ENCODE measurements around the gene ATRN.
"Not testable (repeated sequence)": the region's sequence is repeated elsewhere in the genome, so short reads cannot be mapped to it uniquely, and the experiment has no call there.

Gene ATRN

DNA sequence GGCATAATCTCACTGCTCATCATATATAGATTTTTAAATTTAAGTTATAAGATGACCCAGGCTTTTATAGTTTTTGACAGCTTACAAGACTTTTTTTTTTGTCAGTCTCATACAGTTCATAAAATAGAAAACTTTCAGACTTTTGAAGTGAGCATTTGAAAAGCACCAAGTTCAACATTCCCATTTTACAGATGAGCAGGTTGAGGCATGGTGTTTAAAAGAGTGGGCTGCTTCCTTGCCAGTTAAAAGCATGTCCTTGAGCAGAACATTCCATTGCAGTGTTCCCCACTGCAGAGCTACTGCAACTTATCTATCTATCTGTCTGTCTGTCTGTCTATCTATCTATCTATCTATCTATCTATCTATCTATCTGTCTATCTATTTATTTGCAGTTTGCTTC, 105.5 kb downstream of the ATRN start:
- H3K27ac ChIP-seq (ENCODE audit: low read length) = no peak overlapping the region

DNA sequence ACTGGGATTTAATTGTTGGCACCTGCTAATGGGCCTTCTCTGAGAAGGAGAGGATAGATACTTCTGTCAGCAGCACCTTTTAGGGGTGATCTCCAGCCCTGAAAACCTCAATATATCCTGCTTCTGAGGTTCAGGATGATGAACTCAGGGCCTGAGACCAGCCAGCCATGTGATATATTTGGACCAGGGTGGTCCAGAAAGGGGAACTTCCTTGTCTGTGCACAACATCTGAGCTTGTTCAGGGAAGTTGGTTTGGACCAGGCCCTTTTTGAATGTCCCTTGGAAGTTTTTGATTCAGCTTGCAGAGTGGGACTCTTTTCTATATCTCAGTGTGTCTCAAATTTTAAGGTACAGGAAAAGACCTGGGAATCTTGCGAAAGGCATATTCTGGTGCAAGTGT, 106.5 kb downstream of the ATRN start:
- H3K4me1 ChIP-seq (ENCODE audit: control insufficient read depth in 1 of 2, insufficient read depth in 2 of 2, low read length in 2 of 2) = peaks cover 0 to 5% of the 10 kb centered on the region in 2 donors
- no peaks in the 10 kb centered on the region for H3K27me3 ChIP-seq (ENCODE audit: low read depth, low read length)
- H3K36me3 ChIP-seq (ENCODE audit: control insufficient read depth in 1 of 2, insufficient read depth in 2 of 2, low read length in 2 of 2) = peaks cover 46 to 54% of the 10 kb centered on the region in 2 donors
- H3K9me3 ChIP-seq (ENCODE audit: control insufficient read depth in 1 of 2, low read length in 2 of 2) = no peaks in the 10 kb centered on the region
- H3K27ac ChIP-seq (ENCODE audit: low read length) = no peak overlapping the region
- no peak overlapping the region for H3K4me3 ChIP-seq (ENCODE audit: low read depth in 1 of 2, low read length in 2 of 2)

More for the DNA sequence above, 105.5 kb downstream of the ATRN start:
- H3K36me3 ChIP-seq (ENCODE audit: control insufficient read depth in 1 of 2, insufficient read depth in 2 of 2, low read length in 2 of 2) = peaks cover 41 to 50% of the 10 kb centered on the region in 2 donors
- H3K27me3 ChIP-seq (ENCODE audit: low read depth, low read length) = no peaks in the 10 kb centered on the region
- no peaks in the 10 kb centered on the region for H3K9me3 ChIP-seq (ENCODE audit: control insufficient read depth in 1 of 2, low read length in 2 of 2)
- H3K4me1 ChIP-seq (ENCODE audit: control insufficient read depth in 1 of 2, insufficient read depth in 2 of 2, low read length in 2 of 2) = peaks cover 0 to 5% of the 10 kb centered on the region in 2 donors
- H3K4me3 ChIP-seq (ENCODE audit: low read depth in 1 of 2, low read length in 2 of 2) = no peak overlapping the region

- no peak overlapping the region for H3K27ac ChIP-seq (ENCODE audit: low read length)
- peaks cover 0 to 5% of the 10 kb centered on the region in 2 donors for H3K4me1 ChIP-seq (ENCODE audit: control insufficient read depth in 1 of 2, insufficient read depth in 2 of 2, low read length in 2 of 2)
- H3K9me3 ChIP-seq (ENCODE audit: control insufficient read depth in 1 of 2, low read length in 2 of 2) = no peaks in the 10 kb centered on the region
- H3K27me3 ChIP-seq (ENCODE audit: low read depth, low read length) = no peaks in the 10 kb centered on the region
- peaks cover 61 to 66% of the 10 kb centered on the region in 2 donors for H3K36me3 ChIP-seq (ENCODE audit: control insufficient read depth in 1 of 2, insufficient read depth in 2 of 2, low read length in 2 of 2)
- H3K4me3 ChIP-seq (ENCODE audit: low read depth in 1 of 2, low read length in 2 of 2) = no peak overlapping the region
Measured at GRCh38 chr20:3580412-3580811, 109.6 kb downstream of the ATRN start.

DNA sequence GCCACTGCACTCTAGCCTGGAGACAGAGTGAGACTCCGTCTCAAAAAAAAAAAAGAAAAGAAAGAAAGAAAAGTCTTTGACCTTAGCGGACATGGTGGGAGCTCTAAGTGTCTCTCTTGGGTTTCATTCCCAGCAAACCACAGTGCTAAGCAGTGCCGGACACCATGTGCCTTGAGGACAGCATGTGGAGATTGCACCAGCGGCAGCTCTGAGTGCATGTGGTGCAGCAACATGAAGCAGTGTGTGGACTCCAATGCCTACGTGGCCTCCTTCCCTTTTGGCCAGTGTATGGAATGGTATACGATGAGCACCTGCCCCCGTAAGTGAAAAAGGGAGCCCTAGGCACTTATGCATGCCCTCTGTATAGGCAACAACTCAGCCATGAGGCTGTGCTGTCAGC, 112.9 kb downstream of the ATRN start:
- no peak overlapping the region for H3K27ac ChIP-seq (ENCODE audit: low read length)
- no peaks in the 10 kb centered on the region for H3K27me3 ChIP-seq (ENCODE audit: low read depth, low read length)
- no peak overlapping the region for H3K4me3 ChIP-seq (ENCODE audit: low read depth in 1 of 2, low read length in 2 of 2)
- peaks cover 41 to 62% of the 10 kb centered on the region in 2 donors for H3K36me3 ChIP-seq (ENCODE audit: control insufficient read depth in 1 of 2, insufficient read depth in 2 of 2, low read length in 2 of 2)
- no peaks in the 10 kb centered on the region for H3K9me3 ChIP-seq (ENCODE audit: control insufficient read depth in 1 of 2, low read length in 2 of 2)
- H3K4me1 ChIP-seq (ENCODE audit: control insufficient read depth in 1 of 2, insufficient read depth in 2 of 2, low read length in 2 of 2) = peaks cover 0 to 5% of the 10 kb centered on the region in 2 donors

GRCh38 chr20:3586093-3586492, 115.3 kb downstream of the ATRN start:
- peaks cover 41 to 57% of the 10 kb centered on the region in 2 donors for H3K36me3 ChIP-seq (ENCODE audit: control insufficient read depth in 1 of 2, insufficient read depth in 2 of 2, low read length in 2 of 2)
- no peaks in the 10 kb centered on the region for H3K27me3 ChIP-seq (ENCODE audit: low read depth, low read length)
- H3K27ac ChIP-seq (ENCODE audit: low read length) = no peak overlapping the region
- H3K9me3 ChIP-seq (ENCODE audit: control insufficient read depth in 1 of 2, low read length in 2 of 2) = no peaks in the 10 kb centered on the region
- H3K4me1 ChIP-seq (ENCODE audit: control insufficient read depth in 1 of 2, insufficient read depth in 2 of 2, low read length in 2 of 2) = no peaks in the 10 kb centered on the region
- no peak overlapping the region for H3K4me3 ChIP-seq (ENCODE audit: low read depth in 1 of 2, low read length in 2 of 2)

DNA sequence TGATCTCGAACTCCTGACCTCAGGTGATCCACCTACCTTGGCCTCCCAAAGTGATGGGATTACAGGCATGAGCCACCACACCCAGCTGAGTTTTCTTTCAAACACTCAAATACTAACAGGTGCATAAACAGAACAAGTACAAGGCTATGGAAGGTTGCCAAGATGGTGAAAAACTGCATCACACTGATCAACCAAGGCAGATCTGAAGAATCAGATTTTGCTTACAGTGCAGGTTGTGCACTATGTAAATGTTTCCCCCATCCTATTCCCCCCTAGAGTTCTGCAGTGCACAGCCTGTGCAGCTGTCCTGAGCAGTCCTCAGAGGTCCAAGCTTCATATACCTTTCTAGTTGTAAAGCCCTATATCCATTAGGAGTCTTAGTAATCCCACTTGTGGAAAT, 119.3 kb downstream of the ATRN start:
- Histone ChIP-seq H3K36me3 (ENCODE audit: control insufficient read depth in 1 of 2, insufficient read depth in 2 of 2, low read length in 2 of 2) (peaks cover 51 to 68% of the 10 kb centered on the region in 2 donors), H3K4me1 (ENCODE audit: control insufficient read depth in 1 of 2, insufficient read depth in 2 of 2, low read length in 2 of 2) (no peaks in the 10 kb centered on the region), H3K27me3 (ENCODE audit: low read depth, low read length) (no peaks in the 10 kb centered on the region), H3K4me3 (ENCODE audit: low read depth in 1 of 2, low read length in 2 of 2) (no peak overlapping the region), H3K27ac (ENCODE audit: low read length) (no peak overlapping the region), H3K9me3 (ENCODE audit: control insufficient read depth in 1 of 2, low read length in 2 of 2) (no peaks in the 10 kb centered on the region)

DNA sequence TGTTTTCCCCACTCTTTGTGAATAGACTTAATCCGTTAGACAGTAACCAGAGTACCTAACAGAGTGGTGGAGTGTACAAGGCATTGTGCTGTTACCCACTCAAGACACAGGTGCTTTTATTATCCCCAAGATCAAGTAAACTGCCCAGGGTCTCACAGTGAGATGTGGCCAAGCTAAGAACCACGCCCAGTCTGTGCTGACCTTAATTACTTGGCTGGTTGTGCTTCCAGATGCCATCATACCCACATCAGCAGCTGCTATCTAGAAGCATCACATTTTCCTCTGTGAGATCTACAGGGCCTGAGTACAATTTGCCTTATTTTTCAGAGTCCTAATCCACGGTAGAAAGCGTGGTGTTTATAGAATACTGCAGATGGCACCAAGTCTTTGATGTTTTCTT, 122.1 kb downstream of the ATRN start:
- Histone ChIP-seq H3K27me3 (ENCODE audit: low read depth, low read length) (no peaks in the 10 kb centered on the region), H3K9me3 (ENCODE audit: control insufficient read depth in 1 of 2, low read length in 2 of 2) (no peaks in the 10 kb centered on the region), H3K27ac (ENCODE audit: low read length) (no peak overlapping the region), H3K4me3 (ENCODE audit: low read depth in 1 of 2, low read length in 2 of 2) (no peak overlapping the region), H3K4me1 (ENCODE audit: control insufficient read depth in 1 of 2, insufficient read depth in 2 of 2, low read length in 2 of 2) (no peaks in the 10 kb centered on the region), H3K36me3 (ENCODE audit: control insufficient read depth in 1 of 2, insufficient read depth in 2 of 2, low read length in 2 of 2) (peaks cover 59 to 61% of the 10 kb centered on the region in 2 donors)

DNA sequence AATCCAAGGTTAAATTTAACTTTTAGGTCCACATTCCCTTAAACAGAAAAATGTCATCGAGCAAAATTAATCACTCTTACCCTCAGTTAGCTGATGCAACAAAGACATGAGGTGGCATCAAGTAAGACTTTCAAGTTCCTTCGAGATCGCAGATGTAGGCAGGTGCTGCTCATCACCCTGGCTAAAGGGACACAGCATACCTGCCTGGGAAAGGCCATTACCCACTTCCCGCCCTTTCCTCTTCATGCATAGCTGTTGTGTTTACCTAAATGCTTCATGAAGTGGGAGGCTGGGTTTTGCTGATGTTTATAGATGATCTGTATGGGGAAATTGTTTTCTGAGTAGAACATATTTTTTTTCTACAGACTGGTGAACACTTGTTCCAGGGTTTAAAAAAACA, 124.7 kb downstream of the ATRN start:
- Histone ChIP-seq H3K4me1 (ENCODE audit: control insufficient read depth in 1 of 2, insufficient read depth in 2 of 2, low read length in 2 of 2) (no peaks in the 10 kb centered on the region), H3K27me3 (ENCODE audit: low read depth, low read length) (no peaks in the 10 kb centered on the region), H3K9me3 (ENCODE audit: control insufficient read depth in 1 of 2, low read length in 2 of 2) (no peaks in the 10 kb centered on the region), H3K4me3 (ENCODE audit: low read depth in 1 of 2, low read length in 2 of 2) (no peak overlapping the region), H3K36me3 (ENCODE audit: control insufficient read depth in 1 of 2, insufficient read depth in 2 of 2, low read length in 2 of 2) (peaks cover 73 to 75% of the 10 kb centered on the region in 2 donors), H3K27ac (ENCODE audit: low read length) (no peak overlapping the region)

- no peaks in the 10 kb centered on the region for H3K4me1 ChIP-seq (ENCODE audit: control insufficient read depth in 1 of 2, insufficient read depth in 2 of 2, low read length in 2 of 2)
- H3K27me3 ChIP-seq (ENCODE audit: low read depth, low read length) = no peaks in the 10 kb centered on the region
- H3K9me3 ChIP-seq (ENCODE audit: control insufficient read depth in 1 of 2, low read length in 2 of 2) = no peaks in the 10 kb centered on the region
- H3K36me3 ChIP-seq (ENCODE audit: control insufficient read depth in 1 of 2, insufficient read depth in 2 of 2, low read length in 2 of 2) = peaks cover 38 to 53% of the 10 kb centered on the region in 2 donors
- no peak overlapping the region for H3K4me3 ChIP-seq (ENCODE audit: low read depth in 1 of 2, low read length in 2 of 2)
- no peak overlapping the region for H3K27ac ChIP-seq (ENCODE audit: low read length)
Measured at GRCh38 chr20:3603108-3603507, 132.3 kb downstream of the ATRN start.

DNA sequence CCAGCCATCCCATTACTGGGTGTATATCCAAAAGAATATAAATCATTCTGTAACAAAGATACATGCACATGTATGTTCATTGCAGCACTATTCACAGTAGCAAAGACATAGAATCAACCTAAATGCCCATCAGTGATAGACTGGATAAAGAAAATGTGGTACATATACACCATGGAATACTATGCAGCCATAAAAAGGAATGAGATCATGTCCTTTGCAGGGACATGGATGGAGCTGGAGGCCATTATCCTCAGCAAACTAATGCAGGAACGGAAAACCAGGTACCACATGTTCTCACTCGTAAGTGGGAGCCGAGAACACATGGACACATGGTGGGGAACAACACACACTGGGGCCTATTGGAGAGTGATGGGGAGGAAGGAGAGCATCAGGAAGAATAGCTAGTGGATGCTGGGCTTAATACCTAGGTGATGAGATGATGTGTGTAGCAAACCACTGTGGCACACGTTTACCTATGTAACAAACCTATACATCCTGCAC, 134.6 kb downstream of the ATRN start:
- not testable (repeated sequence) for H3K9me3 ChIP-seq (ENCODE audit: control insufficient read depth in 1 of 2, low read length in 2 of 2); H3K27me3 ChIP-seq (ENCODE audit: low read depth, low read length); H3K4me3 ChIP-seq (ENCODE audit: low read depth in 1 of 2, low read length in 2 of 2); H3K27ac ChIP-seq (ENCODE audit: low read length); H3K4me1 ChIP-seq (ENCODE audit: control insufficient read depth in 1 of 2, insufficient read depth in 2 of 2, low read length in 2 of 2)
- peaks cover 25 to 39% of the 10 kb centered on the region in 2 donors for H3K36me3 ChIP-seq (ENCODE audit: control insufficient read depth in 1 of 2, insufficient read depth in 2 of 2, low read length in 2 of 2)

DNA sequence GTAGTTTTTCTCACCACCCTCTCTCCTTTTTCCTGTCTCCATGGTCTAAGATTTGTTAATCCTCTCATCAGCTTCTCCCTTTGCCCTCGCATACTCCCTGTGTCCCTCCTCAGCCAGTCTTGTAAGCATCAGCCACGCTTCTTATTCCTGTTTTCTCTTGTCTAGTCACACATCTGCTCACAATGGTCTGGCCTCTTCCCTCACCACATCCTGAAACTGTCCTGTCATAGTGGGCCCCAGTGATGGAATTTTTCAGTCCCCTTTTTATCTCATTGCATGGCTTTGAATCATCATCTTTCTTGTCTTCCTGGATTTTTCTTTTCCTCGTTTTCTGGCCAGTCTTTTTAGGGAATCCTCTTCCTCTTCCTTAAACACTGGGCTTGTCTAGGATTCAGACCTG, 135.2 kb downstream of the ATRN start:
- Histone ChIP-seq H3K4me1 (ENCODE audit: control insufficient read depth in 1 of 2, insufficient read depth in 2 of 2, low read length in 2 of 2) (no peaks in the 10 kb centered on the region), H3K4me3 (ENCODE audit: low read depth in 1 of 2, low read length in 2 of 2) (no peak overlapping the region), H3K27ac (ENCODE audit: low read length) (no peak overlapping the region), H3K9me3 (ENCODE audit: control insufficient read depth in 1 of 2, low read length in 2 of 2) (no peaks in the 10 kb centered on the region), H3K27me3 (ENCODE audit: low read depth, low read length) (no peaks in the 10 kb centered on the region), H3K36me3 (ENCODE audit: control insufficient read depth in 1 of 2, insufficient read depth in 2 of 2, low read length in 2 of 2) (peaks cover 22 to 37% of the 10 kb centered on the region in 2 donors)

GRCh38 chr20:3611901-3612300, 141.1 kb downstream of the ATRN start:
- no peaks in the 10 kb centered on the region for H3K27me3 ChIP-seq (ENCODE audit: low read depth, low read length)
- no peaks in the 10 kb centered on the region for H3K4me1 ChIP-seq (ENCODE audit: control insufficient read depth in 1 of 2, insufficient read depth in 2 of 2, low read length in 2 of 2)
- no peak overlapping the region for H3K27ac ChIP-seq (ENCODE audit: low read length)
- peaks cover 9 to 13% of the 10 kb centered on the region in 2 donors for H3K36me3 ChIP-seq (ENCODE audit: control insufficient read depth in 1 of 2, insufficient read depth in 2 of 2, low read length in 2 of 2)
- H3K9me3 ChIP-seq (ENCODE audit: control insufficient read depth in 1 of 2, low read length in 2 of 2) = no peaks in the 10 kb centered on the region
- H3K4me3 ChIP-seq (ENCODE audit: low read depth in 1 of 2, low read length in 2 of 2) = no peak overlapping the region

Data from muscle layer of duodenum (tissue), 2 donors.